GM18870 (cell line): ENCODE results near the gene ABHD12.
"Not testable (repeated sequence)": the region's sequence is repeated elsewhere in the genome, so short reads cannot be mapped to it uniquely, and the experiment has no call there.

Experiments used
- ATAC-seq: cut with Tn5 transposase; IDR thresholded peaks from one replicate; pipeline ENCODE4 v1.9.1; 2021; ENCODE audit warnings: moderate library complexity; ENCODE audit not compliant: unreplicated experiment

Gene ABHD12

GRCh38 chr20:25324412-25324811 lies 66.2 kb downstream of the ABHD12 start:
- no peak for ATAC-seq

GRCh38 chr20:25323496-25324246 lies 67.0 kb downstream of the ABHD12 start:
- no peak for ATAC-seq

- ATAC-seq, result no peak
Observed at GRCh38 chr20:25321991-25322390, 68.6 kb downstream of the ABHD12 start.

GRCh38 chr20:25321262-25321831 lies 69.3 kb downstream of the ABHD12 start:
- no peak for ATAC-seq

GRCh38 chr20:25320035-25320800 lies 70.4 kb downstream of the ABHD12 start:
- ATAC-seq, result no peak

GRCh38 chr20:25319241-25320034 lies 71.2 kb downstream of the ABHD12 start:
- ATAC-seq, result no peak

GRCh38 chr20:25318471-25319240 lies 72.0 kb downstream of the ABHD12 start:
- peak; percentile 95 for ATAC-seq

GRCh38 chr20:25317351-25318075 lies 73.1 kb downstream of the ABHD12 start:
- no peak for ATAC-seq

- no peak for ATAC-seq
Observed at GRCh38 chr20:25316506-25317190, 74.0 kb downstream of the ABHD12 start.

GRCh38 chr20:25315418-25316210 lies 75.0 kb downstream of the ABHD12 start:
- ATAC-seq, result no peak

GRCh38 chr20:25314497-25315417 lies 75.9 kb downstream of the ABHD12 start:
- ATAC-seq, result no peak

GRCh38 chr20:25313593-25313992 lies 77.0 kb downstream of the ABHD12 start:
- no peak for ATAC-seq

- not testable (repeated sequence) for ATAC-seq
Observed at GRCh38 chr20:25312716-25313115, 77.9 kb downstream of the ABHD12 start.

- ATAC-seq, result no peak
Observed at GRCh38 chr20:25310921-25311728, 79.5 kb downstream of the ABHD12 start.

GRCh38 chr20:25310268-25310920 lies 80.2 kb downstream of the ABHD12 start:
- peak; percentile 93 for ATAC-seq
